D721Med (cell line): Measurements from ENCODE around the gene ADGRE3.

Source experiments
- DNase-seq: peaks from one replicate; pipeline ENCODE4 v3.0.0; 2011; ENCODE audit warnings: low spot score; ENCODE audit not compliant: insufficient read length
- FAIRE-seq: peaks from 2 replicates; lab custom pipeline; 2011; peaks lifted over from hg19 to GRCh38; lab: Jason Lieb, UNC
- CTCF ChIP-seq: IDR thresholded peaks from 2 replicates; pipeline ENCODE4 v1.5.1; 2012; ENCODE audit warnings: mild to moderate bottlenecking, control low read depth; ENCODE audit not compliant: insufficient read depth; ENCODE audit errors: missing control alignments

ADGRE3 gene

DNA sequence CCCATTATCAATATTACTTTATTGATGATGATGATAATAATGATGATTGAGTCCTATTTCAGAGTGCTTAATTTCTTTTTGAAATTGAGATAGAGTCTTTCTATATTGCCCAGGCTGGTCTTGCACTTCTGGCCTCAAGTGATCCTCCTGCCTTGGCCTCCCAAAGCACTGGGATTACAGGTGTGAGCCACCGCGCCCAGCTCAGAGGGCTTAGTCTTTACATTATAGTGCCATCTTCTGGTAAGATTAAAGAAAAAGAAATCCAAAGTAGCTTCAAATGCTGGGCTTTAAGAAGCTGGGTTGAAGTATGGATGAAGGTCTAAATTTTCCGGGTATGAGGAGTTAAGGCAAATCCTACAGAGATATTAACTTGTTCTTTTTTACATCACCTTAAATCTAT is 11.8 kb upstream of the ADGRE3 start:
- peak; percentile 35 for TF ChIP-seq CTCF
- FAIRE-seq (no peak), DNase-seq (no peak)

- no peak for TF ChIP-seq CTCF
- DNase-seq, result no peak
- no peak for FAIRE-seq
Measured at GRCh38 chr19:14683439-14683838, 8.8 kb upstream of the ADGRE3 start.

GRCh38 chr19:14682084-14682483 is 7.4 kb upstream of the ADGRE3 start:
- FAIRE-seq (no peak), DNase-seq (no peak)
- no peak for TF ChIP-seq CTCF

GRCh38 chr19:14678199-14678598 is 3.6 kb upstream of the ADGRE3 start:
- no peak for FAIRE-seq
- DNase-seq, result no peak
- TF ChIP-seq CTCF, result no peak

DNA sequence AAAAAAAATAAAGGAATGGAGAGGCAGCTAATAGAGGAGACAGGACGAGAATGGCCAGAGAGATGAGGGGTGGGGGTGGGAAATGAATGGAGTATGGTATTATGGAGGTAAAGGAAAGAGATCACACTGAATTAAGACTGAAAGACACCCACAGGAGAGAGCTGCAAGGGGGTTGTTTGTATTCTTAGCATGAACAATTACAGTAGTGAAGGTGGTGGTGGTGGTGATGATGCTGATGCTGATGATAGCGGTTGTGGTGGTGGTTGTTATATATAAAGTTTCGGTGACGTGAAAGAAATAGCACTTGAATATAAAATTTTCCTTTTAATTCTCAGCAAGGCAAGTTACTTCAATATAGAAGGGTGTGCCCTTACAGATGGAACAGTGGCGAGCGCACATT is 2.8 kb upstream of the ADGRE3 start:
- no peak for DNase-seq
- FAIRE-seq, result no peak
- TF ChIP-seq CTCF, result no peak

DNA sequence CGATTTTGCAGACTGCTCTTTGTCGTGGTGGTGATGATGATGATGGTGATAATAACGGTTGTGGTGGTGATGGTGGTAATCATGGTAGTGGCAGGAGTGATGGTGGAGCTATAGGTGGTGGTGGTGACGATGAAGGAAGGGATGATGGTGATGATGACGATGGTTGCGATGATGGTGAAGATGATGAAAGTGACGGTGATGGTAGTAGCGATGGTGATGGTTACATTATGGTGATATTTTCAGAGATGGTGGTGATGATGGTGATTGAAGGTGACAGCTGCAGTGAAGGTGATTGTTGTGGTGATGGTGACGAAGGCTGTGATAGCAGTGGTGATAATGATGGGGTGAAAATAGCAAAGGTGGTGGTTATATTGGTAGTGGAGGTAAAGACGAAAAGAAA is 2.1 kb upstream of the ADGRE3 start:
- no peak for FAIRE-seq

GRCh38 chr19:14673088-14673487 is 1.6 kb downstream of the ADGRE3 start:
- no peak for DNase-seq
- no peak for TF ChIP-seq CTCF
- no peak for FAIRE-seq

More for the DNA sequence above, 2.1 kb upstream of the ADGRE3 start:
- DNase-seq, result no peak
- TF ChIP-seq CTCF, result no peak
